Upper lobe of right lung (tissue), 1 donor: ENCODE results near the gene ASCL1. TPM values are rescaled to one million over a fixed set of nuclear protein-coding genes. Genes with fewer than 3 reads are reported as not detected.

Experiments
- ATAC-seq: fragments of 200-7000 bp; cut with Tn5 transposase; one replicate; pipeline ENCODE4 v1.9.1; 2020; ENCODE audit warnings: mild to moderate bottlenecking, moderate library complexity
- DNase-seq: peaks from one replicate; pipeline ENCODE4 v3.0.0-alpha.2; 2020
- H3K27ac ChIP-seq: fragments of 200-600 bp; one replicate; pipeline ENCODE4 v1.8.0; 2022
- H3K27me3 ChIP-seq: fragments of 200-600 bp; one replicate; pipeline ENCODE4 v1.8.0; 2022; ENCODE audit warnings: mild to moderate bottlenecking
- H3K36me3 ChIP-seq: fragments of 200-600 bp; one replicate; pipeline ENCODE4 v1.8.0; 2022
- H3K4me1 ChIP-seq: fragments of 200-600 bp; one replicate; pipeline ENCODE4 v1.8.0; 2022
- H3K4me3 ChIP-seq: fragments of 200-600 bp; one replicate; pipeline ENCODE4 v1.8.0; 2022; ENCODE audit warnings: mild to moderate bottlenecking
- H3K9me3 ChIP-seq: fragments of 200-600 bp; one replicate; pipeline ENCODE4 v1.8.0; 2022
- CTCF ChIP-seq: fragments of 200-600 bp; IDR thresholded peaks from one replicate; pipeline ENCODE4 v1.8.0; 2022; ENCODE audit warnings: antibody characterized with exemption
- intact Hi-C: fragments of 100-400 bp; cut with DNase I; formaldehyde crosslinking; loops from one replicate; pipeline ENCODE4 v1.11.0; 2022
- total RNA-seq: library from RNA; stranded (reverse); fragmentation: NEBNext Ultra II Directional; extraction: Animal tissue kit (Norgen Biotek cat#: 25700); gene quantifications from one replicate; pipeline ENCODE4 v1.2.1, GENCODE V29; 2021
- donor health status: DM: no; HTN: yes; CAD: no; lungs with severe emphysema.

The ASCL1 gene
- total RNA-seq, 1 donor from 2014 or later = not detected

DNA sequence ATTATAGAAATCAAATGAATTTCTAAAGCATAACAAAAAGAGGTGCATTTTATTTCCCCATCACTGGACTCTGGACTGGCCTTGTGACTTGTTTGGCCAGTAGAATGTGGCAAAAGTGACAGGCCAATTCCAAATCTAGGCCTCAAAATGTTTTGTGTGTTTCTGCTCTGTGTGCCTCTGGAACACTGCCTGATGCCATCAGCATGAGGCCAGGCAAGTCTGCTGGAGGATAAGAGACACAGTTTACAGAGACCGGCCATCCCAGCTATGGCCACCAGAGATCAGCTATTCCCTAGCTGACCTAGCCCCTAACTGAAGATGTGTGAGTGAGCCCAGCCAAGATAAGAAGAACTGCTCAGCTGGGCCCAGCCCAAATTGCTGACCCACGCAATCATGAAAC, 32.9 kb downstream of the ASCL1 start:
- Histone ChIP-seq H3K36me3 (no peaks in the 10 kb centered on the region), H3K27ac (no peak overlapping the region), H3K27me3 (no peaks in the 10 kb centered on the region), H3K9me3 (no peaks in the 10 kb centered on the region), H3K4me3 (no peak overlapping the region), H3K4me1 (no peaks in the 10 kb centered on the region)
- no peak for ATAC-seq
- intact Hi-C loops = no loop called here
- no peak for DNase-seq
- no peak for TF ChIP-seq CTCF

GRCh38 chr12:102992297-102992696, 34.8 kb downstream of the ASCL1 start:
- DNase-seq = no peak
- H3K4me1 ChIP-seq = no peaks in the 10 kb centered on the region
- no peaks in the 10 kb centered on the region for H3K27me3 ChIP-seq
- no peak overlapping the region for H3K4me3 ChIP-seq
- no peak for TF ChIP-seq CTCF
- ATAC-seq = no peak
- H3K9me3 ChIP-seq = no peaks in the 10 kb centered on the region
- no peak overlapping the region for H3K27ac ChIP-seq
- intact Hi-C loops = no loop called here
- no peaks in the 10 kb centered on the region for H3K36me3 ChIP-seq

- Histone ChIP-seq H3K4me1 (no peaks in the 10 kb centered on the region), H3K27ac (no peak overlapping the region), H3K4me3 (no peak overlapping the region), H3K27me3 (no peaks in the 10 kb centered on the region), H3K36me3 (no peaks in the 10 kb centered on the region), H3K9me3 (no peaks in the 10 kb centered on the region)
- intact Hi-C loops = no loop called here
- no peak for TF ChIP-seq CTCF
- no peak for DNase-seq
- no peak for ATAC-seq
These were observed 35.2 kb downstream of the ASCL1 start for GRCh38 chr12:102992720-102993119.

DNA sequence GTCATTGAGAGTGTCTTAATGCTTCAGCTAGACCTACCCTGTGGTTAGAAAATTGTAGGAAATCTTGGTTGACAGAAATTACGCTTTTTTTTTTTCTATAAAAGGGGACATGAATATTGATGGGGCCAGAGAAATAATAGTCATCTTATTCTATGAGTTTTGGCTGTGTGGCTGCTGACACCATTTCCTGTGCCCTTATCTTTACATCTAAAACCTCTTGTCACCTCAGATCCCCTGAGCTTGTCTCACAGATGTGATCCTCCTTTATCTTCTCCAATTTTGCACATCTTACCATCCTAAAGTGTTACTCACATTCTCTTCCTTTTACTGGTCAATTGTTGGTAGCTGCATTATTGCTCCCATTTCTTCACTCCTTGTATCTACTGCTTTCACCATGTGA, 36.1 kb downstream of the ASCL1 start:
- Histone ChIP-seq H3K27me3 (no peaks in the 10 kb centered on the region), H3K9me3 (no peaks in the 10 kb centered on the region), H3K27ac (no peak overlapping the region), H3K36me3 (no peaks in the 10 kb centered on the region), H3K4me3 (no peak overlapping the region), H3K4me1 (no peaks in the 10 kb centered on the region)
- DNase-seq (no peak), ATAC-seq (no peak)
- no peak for TF ChIP-seq CTCF
- intact Hi-C loops = no loop called here

DNA sequence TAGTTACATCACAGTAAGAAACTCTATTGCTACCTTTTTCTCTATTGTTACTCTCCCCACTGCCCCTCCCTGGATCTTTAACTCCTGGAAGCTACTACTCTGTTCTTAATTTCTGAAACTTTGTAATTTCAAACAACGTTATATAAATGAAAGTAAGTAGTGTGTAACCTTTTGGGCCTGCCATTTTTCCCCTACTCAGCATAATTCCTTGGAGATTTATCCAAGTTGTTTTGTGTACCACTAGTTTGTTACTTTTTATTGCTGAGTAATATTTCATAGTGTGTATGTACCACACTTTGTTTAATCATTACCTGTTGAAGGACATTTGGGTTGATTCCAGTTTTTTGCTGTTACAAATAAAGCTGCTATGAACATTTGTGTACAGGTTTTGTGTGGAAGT, 37.9 kb downstream of the ASCL1 start:
- no peak overlapping the region for H3K4me3 ChIP-seq
- H3K9me3 ChIP-seq = no peaks in the 10 kb centered on the region
- H3K4me1 ChIP-seq = no peaks in the 10 kb centered on the region
- no peaks in the 10 kb centered on the region for H3K36me3 ChIP-seq
- intact Hi-C loops = no loop called here
- DNase-seq (no peak), ATAC-seq (no peak)
- no peak overlapping the region for H3K27ac ChIP-seq
- H3K27me3 ChIP-seq = no peaks in the 10 kb centered on the region
- no peak for TF ChIP-seq CTCF

Other genes starting within 250 kb of the ASCL1 start
- gene PAH, start 40.4 kb upstream of the ASCL1 start, total RNA-seq = not detected